H9 (cell line): Measurements from ENCODE around the gene TTC12. TPM values are rescaled to one million over a fixed set of nuclear protein-coding genes. Genes with fewer than 3 reads are reported as not detected.

Source experiments
- DNase-seq: peaks from one replicate; pipeline ENCODE4 v3.0.0-alpha.2; 2017
- H2AFZ ChIP-seq: one replicate; pipeline ENCODE4 v1.6.1; 2013; ENCODE audit warnings: mild to moderate bottlenecking, low read length, control low read depth, moderate library complexity
- H2AK5ac ChIP-seq: 2 replicates; pipeline ENCODE4 v1.6.1; 2013; ENCODE audit warnings: low read length, control low read depth, mixed read lengths; ENCODE audit not compliant: insufficient read length
- H2BK120ac ChIP-seq: one replicate; pipeline ENCODE4 v1.6.1; 2013; ENCODE audit warnings: low read depth, mild to moderate bottlenecking, low read length, control low read depth, inconsistent platforms; ENCODE audit not compliant: poor library complexity, severe bottlenecking
- H2BK12ac ChIP-seq: 2 replicates; pipeline ENCODE4 v1.6.1; 2013; ENCODE audit warnings: low read length, control low read depth, mixed read lengths, low read depth; ENCODE audit not compliant: insufficient read length
- H2BK15ac ChIP-seq: 2 replicates; pipeline ENCODE4 v1.6.1; 2013; ENCODE audit warnings: low read depth, low read length, control low read depth
- H2BK20ac ChIP-seq: one replicate; pipeline ENCODE4 v1.6.1; 2013; ENCODE audit warnings: low read depth, mild to moderate bottlenecking, low read length, control low read depth, inconsistent platforms; ENCODE audit not compliant: poor library complexity, severe bottlenecking
- H2BK5ac ChIP-seq: 2 replicates; pipeline ENCODE4 v1.6.1; 2013; ENCODE audit warnings: low read length, control low read depth, mixed read lengths; ENCODE audit not compliant: insufficient read length
- H3K14ac ChIP-seq: 2 replicates; pipeline ENCODE4 v1.6.1; 2013; ENCODE audit warnings: low read length, control low read depth; ENCODE audit not compliant: insufficient read depth
- H3K18ac ChIP-seq: 2 replicates; pipeline ENCODE4 v1.6.1; 2013; ENCODE audit warnings: low read depth, mild to moderate bottlenecking, mixed read lengths, low read length, control low read depth; ENCODE audit not compliant: insufficient read length
- H3K23ac ChIP-seq: 2 replicates; pipeline ENCODE4 v1.6.1; 2013; ENCODE audit warnings: low read length, control low read depth, mixed read lengths, low read depth; ENCODE audit not compliant: insufficient read length
- H3K23me2 ChIP-seq: 2 replicates; pipeline ENCODE4 v1.6.1; 2013; ENCODE audit warnings: low read depth, mild to moderate bottlenecking, mixed read lengths, low read length, control low read depth; ENCODE audit not compliant: insufficient read length, poor library complexity, severe bottlenecking
- H3K27ac ChIP-seq: 2 replicates; pipeline ENCODE4 v1.5.1; 2013; ENCODE audit warnings: low read length, control low read depth, mixed read lengths, low read depth; ENCODE audit not compliant: insufficient read length
- H3K27me3 ChIP-seq: 2 replicates; pipeline ENCODE4 v1.6.1; 2013; ENCODE audit warnings: low read length, control low read depth, inconsistent platforms; ENCODE audit not compliant: insufficient read depth
- H3K4ac ChIP-seq: 2 replicates; pipeline ENCODE4 v1.6.1; 2013; ENCODE audit warnings: low read depth, mild to moderate bottlenecking, control low read depth, inconsistent platforms, low read length, moderate library complexity
- H3K4me1 ChIP-seq: 2 replicates; pipeline ENCODE4 v1.6.1; 2013; ENCODE audit warnings: low read length, control low read depth, inconsistent platforms; ENCODE audit not compliant: insufficient read depth
- H3K4me2 ChIP-seq: 2 replicates; pipeline ENCODE4 v1.6.1; 2013; ENCODE audit warnings: low read length, control low read depth, mixed read lengths; ENCODE audit not compliant: insufficient read length, insufficient read depth
- H3K56ac ChIP-seq: 2 replicates; pipeline ENCODE4 v1.6.1; 2013; ENCODE audit warnings: low read depth, mild to moderate bottlenecking, mixed read lengths, low read length, control low read depth; ENCODE audit not compliant: insufficient read length
- H3K79me1 ChIP-seq: 2 replicates; pipeline ENCODE4 v1.6.1; 2013; ENCODE audit warnings: low read depth, mild to moderate bottlenecking, moderate library complexity, low read length, control low read depth, inconsistent platforms; ENCODE audit not compliant: insufficient read depth, poor library complexity, severe bottlenecking
- H3K79me2 ChIP-seq: 2 replicates; pipeline ENCODE4 v1.6.1; 2013; ENCODE audit warnings: low read length, control low read depth, inconsistent platforms; ENCODE audit not compliant: insufficient read depth
- H3K9ac ChIP-seq: 2 replicates; pipeline ENCODE4 v1.6.1; 2013; ENCODE audit warnings: low read length, control low read depth, mixed read lengths; ENCODE audit not compliant: insufficient read length; ENCODE audit errors: extremely low read depth
- H3K9me3 ChIP-seq: one replicate; pipeline ENCODE4 v1.6.1; 2013; ENCODE audit warnings: low read depth, low read length, inconsistent platforms; ENCODE audit not compliant: control insufficient read depth
- H3T11ph ChIP-seq: one replicate; pipeline ENCODE4 v1.6.1; 2013; ENCODE audit warnings: mild to moderate bottlenecking, low read length, control low read depth, inconsistent platforms
- H4K20me1 ChIP-seq: one replicate; pipeline ENCODE4 v1.6.1; 2013; ENCODE audit not compliant: control insufficient read depth, insufficient read length, insufficient read depth
- H4K5ac ChIP-seq: 2 replicates; pipeline ENCODE4 v1.6.1; 2013; ENCODE audit warnings: low read depth, mild to moderate bottlenecking, mixed read lengths, low read length, control low read depth; ENCODE audit not compliant: insufficient read length
- H4K8ac ChIP-seq: replicated peaks from 2 replicates; pipeline ENCODE4 v1.6.1; 2013; ENCODE audit warnings: low read length, control low read depth, mixed read lengths, low read depth; ENCODE audit not compliant: insufficient read length
- H4K91ac ChIP-seq: 2 replicates; pipeline ENCODE4 v1.6.1; 2013; ENCODE audit warnings: low read depth, mild to moderate bottlenecking, moderate library complexity, mixed read lengths, low read length, control low read depth; ENCODE audit not compliant: insufficient read length
- H3K27ac Mint-ChIP-seq, 3 experiments: 2 replicates in 2 of 3; 3 replicates in 1 of 3; pipeline ENCODE4 v1.8.0; 2020 to 2021; ENCODE audit warnings: mixed read lengths in 3 of 3, mild to moderate bottlenecking in 1 of 3, moderate library complexity in 1 of 3
- H3K27me3 Mint-ChIP-seq: 2 replicates; pipeline ENCODE4 v1.8.0; 2021; ENCODE audit warnings: low read depth, mild to moderate bottlenecking, moderate library complexity, mixed read lengths
- H3K36me3 Mint-ChIP-seq, 3 experiments: 2 replicates in 2 of 3; 3 replicates in 1 of 3; pipeline ENCODE4 v1.8.0; 2020 to 2021; ENCODE audit warnings: low read depth in 3 of 3, mixed read lengths in 3 of 3; ENCODE audit not compliant: insufficient read depth in 1 of 3
- H3K4me1 Mint-ChIP-seq, 2 experiments: 2 replicates each; pipeline ENCODE4 v1.8.0; 2020; ENCODE audit warnings: mixed read lengths in 2 of 2
- H3K4me3 Mint-ChIP-seq, 2 experiments: 2 replicates in 1 of 2; 3 replicates in 1 of 2; pipeline ENCODE4 v1.8.0; 2020 to 2021; ENCODE audit warnings: mild to moderate bottlenecking in 2 of 2, mixed read lengths in 2 of 2, moderate library complexity in 1 of 2
- H3K9me3 Mint-ChIP-seq, 2 experiments: 2 replicates in 1 of 2; 3 replicates in 1 of 2; pipeline ENCODE4 v1.8.0; 2020; ENCODE audit warnings: mild to moderate bottlenecking in 2 of 2, mixed read lengths in 2 of 2, moderate library complexity in 1 of 2
- CTCF ChIP-seq: fragments of 200-600 bp; sonication (generic); conservative IDR thresholded peaks from 3 replicates; pipeline ENCODE4 v1.8.0; 2021; ENCODE audit warnings: antibody characterized with exemption, mild to moderate bottlenecking
- WGBS: extraction: QIAGEN DNeasy Blood & Tissue Kit; methylation state at CpG from one replicate; pipeline ENCODE4 v1.1.7; 2013; ENCODE audit warnings: missing lambda C conversion rate, low lambda C conversion rate, mixed read lengths; ENCODE audit not compliant: insufficient read length; ENCODE audit errors: extremely low coverage; 5-methylcytosine and 5-hydroxymethylcytosine counted together
- total RNA-seq: library from RNA; stranded (reverse); gene quantifications from 2 replicates; pipeline ENCODE4 v1.2.1, GENCODE V29; 2021

TTC12 gene
- total RNA-seq, 1 experiment from 2014 or later: 8.3 TPM

- no peak overlapping the region for H3K4me3 Mint-ChIP-seq
Observed at GRCh38 chr11:113397821-113398220, 83.4 kb downstream of the TTC12 start.

More at GRCh38 chr11:113397821-113398220, 83.4 kb downstream of the TTC12 start:
- Histone ChIP-seq H3K4me2 (no peak overlapping the region), H2AFZ (no peak overlapping the region), H3K18ac (no peak overlapping the region), H3K9me3 (no peaks in the 10 kb centered on the region), H3K23ac (no peak overlapping the region), H3K4me1 (no peaks in the 10 kb centered on the region), H4K20me1 (no peaks in the 10 kb centered on the region), H2BK12ac (no peak overlapping the region), H2BK5ac (no peak overlapping the region), H4K8ac (no peak overlapping the region), H3K27ac (no peak overlapping the region), H3T11ph (no peak overlapping the region), H2AK5ac (no peak overlapping the region), H3K56ac (no peak overlapping the region), H3K79me2 (no peaks in the 10 kb centered on the region), H3K14ac (no peak overlapping the region), H4K91ac (no peak overlapping the region), H3K27me3 (no peaks in the 10 kb centered on the region), H2BK15ac (no peak overlapping the region), H2BK20ac (no peak overlapping the region), H3K9ac (no peak overlapping the region), H3K23me2 (no peaks in the 10 kb centered on the region), H2BK120ac (no peak overlapping the region), H3K4ac (no peak overlapping the region), H3K79me1 (no peaks in the 10 kb centered on the region), H4K5ac (no peak overlapping the region)
- H3K27me3 Mint-ChIP-seq: peaks cover 17% of the 10 kb centered on the region
- WGBS: no CpG with 5 or more reads among the region's 4 CpGs
- no peaks in the 10 kb centered on the region for H3K9me3 Mint-ChIP-seq
- H3K27ac Mint-ChIP-seq: no peak overlapping the region
- H3K36me3 Mint-ChIP-seq: no peaks in the 10 kb centered on the region
- TF ChIP-seq CTCF: no peak
- no peak for DNase-seq
- 0 out of 4 replicates have a peak, but pooled peaks cover 0 to 4% of the 10 kb centered on the region in 2 experiments for H3K4me1 Mint-ChIP-seq
